ENCODE data around the gene COPZ1. TPM values are rescaled to one million over a fixed set of nuclear protein-coding genes. Genes with fewer than 3 reads are reported as not detected.

The COPZ1 gene
- total RNA-seq, 1 donor from 2014 or later, result 60.3 TPM

DNA sequence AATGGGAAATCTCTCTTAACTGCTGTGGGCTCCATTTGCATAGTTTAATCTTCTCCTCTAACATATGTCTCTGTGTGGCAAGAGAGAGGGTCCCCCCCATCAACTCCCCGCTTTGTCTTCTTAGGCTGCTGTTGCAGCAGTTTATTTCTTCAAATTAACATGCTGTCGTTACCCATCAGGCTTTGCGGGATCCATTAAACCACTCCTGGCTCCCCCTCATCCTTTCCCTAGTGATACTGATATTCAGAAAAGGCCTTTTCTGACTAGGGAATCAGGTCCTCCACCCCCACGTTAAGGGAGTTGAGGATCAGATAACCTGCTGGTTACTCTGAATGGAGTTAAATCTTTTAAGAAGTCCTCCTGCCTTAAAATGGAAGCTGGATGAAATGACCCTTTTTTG, 24.1 kb downstream of the COPZ1 start:
- DNase-seq (ENCODE audit: low spot score in 2 of 2), result no peak
- Histone ChIP-seq H3K27ac (no peak overlapping the region), H3K36me3 (peaks cover 64 to 72% of the 10 kb centered on the region in 2 donors), H3K27me3 (no peaks in the 10 kb centered on the region), H3K9me3 (no peaks in the 10 kb centered on the region), H3K4me3 (no peak overlapping the region), H3K4me1 (peaks cover 6 to 15% of the 10 kb centered on the region in 2 donors)
- TF ChIP-seq, protein P1, sequence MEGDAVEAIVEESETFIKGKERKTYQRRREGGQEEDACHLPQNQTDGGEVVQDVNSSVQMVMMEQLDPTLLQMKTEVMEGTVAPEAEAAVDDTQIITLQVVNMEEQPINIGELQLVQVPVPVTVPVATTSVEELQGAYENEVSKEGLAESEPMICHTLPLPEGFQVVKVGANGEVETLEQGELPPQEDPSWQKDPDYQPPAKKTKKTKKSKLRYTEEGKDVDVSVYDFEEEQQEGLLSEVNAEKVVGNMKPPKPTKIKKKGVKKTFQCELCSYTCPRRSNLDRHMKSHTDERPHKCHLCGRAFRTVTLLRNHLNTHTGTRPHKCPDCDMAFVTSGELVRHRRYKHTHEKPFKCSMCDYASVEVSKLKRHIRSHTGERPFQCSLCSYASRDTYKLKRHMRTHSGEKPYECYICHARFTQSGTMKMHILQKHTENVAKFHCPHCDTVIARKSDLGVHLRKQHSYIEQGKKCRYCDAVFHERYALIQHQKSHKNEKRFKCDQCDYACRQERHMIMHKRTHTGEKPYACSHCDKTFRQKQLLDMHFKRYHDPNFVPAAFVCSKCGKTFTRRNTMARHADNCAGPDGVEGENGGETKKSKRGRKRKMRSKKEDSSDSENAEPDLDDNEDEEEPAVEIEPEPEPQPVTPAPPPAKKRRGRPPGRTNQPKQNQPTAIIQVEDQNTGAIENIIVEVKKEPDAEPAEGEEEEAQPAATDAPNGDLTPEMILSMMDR (IDR thresholded peaks at IDR 0.05), result no peak
- intact Hi-C loops (cut with DNase I), result no loop called here

DNA sequence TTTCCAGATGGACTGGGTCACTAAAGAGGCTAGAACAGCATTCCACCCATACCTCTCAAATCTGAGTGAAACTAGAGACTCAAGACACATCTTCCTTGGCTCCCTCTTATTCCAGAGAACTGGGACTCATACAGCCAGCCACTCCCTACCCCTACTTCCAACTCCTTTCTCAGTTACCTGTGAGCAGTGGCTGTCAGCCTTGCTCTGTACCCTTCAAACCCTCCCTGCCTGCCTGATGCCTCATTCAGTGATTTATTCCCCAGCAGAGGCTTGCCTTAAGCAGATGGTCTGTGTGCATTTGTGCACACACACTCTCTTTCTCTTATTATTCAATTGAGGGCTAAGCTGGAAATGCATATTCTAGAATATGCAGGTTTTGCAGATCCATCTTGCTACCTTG, 24.7 kb downstream of the COPZ1 start:
- TF ChIP-seq, protein P1 (IDR thresholded peaks at IDR 0.05), result no peak
- intact Hi-C loops (cut with DNase I), result loop anchor here (10.0 kb wide), 1 partner anchor 335 kb away; no protein-coding TSS in a partner anchor
- no peak for DNase-seq (ENCODE audit: low spot score in 2 of 2)
- Histone ChIP-seq H3K4me1 (peaks cover 6 to 15% of the 10 kb centered on the region in 2 donors), H3K9me3 (no peaks in the 10 kb centered on the region), H3K4me3 (no peak overlapping the region), H3K36me3 (peaks cover 58 to 65% of the 10 kb centered on the region in 2 donors), H3K27ac (no peak overlapping the region), H3K27me3 (no peaks in the 10 kb centered on the region)

- H3K27ac ChIP-seq, result no peak overlapping the region
- DNase-seq (ENCODE audit: low spot score in 2 of 2), result no peak
- peaks cover 6 to 15% of the 10 kb centered on the region in 2 donors for H3K4me1 ChIP-seq
- H3K36me3 ChIP-seq, result peaks cover 48 to 55% of the 10 kb centered on the region in 2 donors
- no peaks in the 10 kb centered on the region for H3K27me3 ChIP-seq
- H3K4me3 ChIP-seq, result no peak overlapping the region
- H3K9me3 ChIP-seq, result no peaks in the 10 kb centered on the region
- TF ChIP-seq, protein P1 (IDR thresholded peaks at IDR 0.05), result no peak
- intact Hi-C loops (cut with DNase I), result loop anchor here (10.0 kb wide), 1 partner anchor 336 kb away; no protein-coding TSS in a partner anchor
These were observed 25.8 kb downstream of the COPZ1 start for GRCh38 chr12:54350743-54351142.

- TF ChIP-seq, protein P1 (IDR thresholded peaks at IDR 0.05), result no peak
- no peaks in the 10 kb centered on the region for H3K9me3 ChIP-seq
- H3K4me1 ChIP-seq, result peaks cover 6 to 15% of the 10 kb centered on the region in 2 donors
- peaks cover 42 to 49% of the 10 kb centered on the region in 2 donors for H3K36me3 ChIP-seq
- no peak overlapping the region for H3K4me3 ChIP-seq
- H3K27ac ChIP-seq, result peak overlapping the region in 1 of 2 donors; percentile 75
- no peak for DNase-seq (ENCODE audit: low spot score in 2 of 2)
- intact Hi-C loops (cut with DNase I), result loop anchor here (10.0 kb wide), 1 partner anchor 337 kb away; no protein-coding TSS in a partner anchor
- H3K27me3 ChIP-seq, result no peaks in the 10 kb centered on the region
These were observed 26.4 kb downstream of the COPZ1 start for GRCh38 chr12:54351341-54351740.

GRCh38 chr12:54352022-54352531, 27.1 kb downstream of the COPZ1 start:
- no peaks in the 10 kb centered on the region for H3K9me3 ChIP-seq
- peak overlapping the region in 1 of 2 donors; percentile 52 for H3K4me3 ChIP-seq
- intact Hi-C loops (cut with DNase I), result loop anchor here (10.0 kb wide), 1 partner anchor 337 kb away; no protein-coding TSS in a partner anchor
- no peaks in the 10 kb centered on the region for H3K27me3 ChIP-seq
- peaks cover 6 to 15% of the 10 kb centered on the region in 2 donors for H3K4me1 ChIP-seq
- H3K27ac ChIP-seq, result peak overlapping the region; percentile 36 to 75
- DNase-seq (ENCODE audit: low spot score in 2 of 2), result peak in 1 of 2 donors; percentile 76
- H3K36me3 ChIP-seq, result peaks cover 35 to 41% of the 10 kb centered on the region in 2 donors
- TF ChIP-seq, protein P1 (IDR thresholded peaks at IDR 0.05), result no peak

All from ascending aorta (tissue), 2 donors.